ENCODE data around the gene BCL2L14.

DNA sequence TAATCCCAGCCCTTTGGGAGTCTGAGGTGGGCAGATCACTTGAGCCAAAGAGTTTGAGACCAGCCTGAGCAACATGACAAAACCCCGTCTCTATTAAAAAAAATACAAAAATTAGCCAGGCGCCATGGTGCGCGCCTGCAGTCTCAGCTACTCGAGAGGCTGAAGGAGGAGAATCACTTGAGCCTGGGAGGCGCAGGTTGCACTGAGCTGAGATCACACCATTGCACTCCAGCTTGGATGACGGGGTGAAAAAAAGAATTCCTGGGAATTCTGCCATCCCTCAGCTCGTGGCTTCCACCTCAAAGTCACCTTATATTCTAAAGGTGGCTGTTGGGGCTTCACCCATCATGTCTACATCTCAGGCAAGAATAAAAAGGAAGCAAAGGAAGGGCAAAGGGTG lies 12.9 kb downstream of the BCL2L14 start:
- no peak for TF ChIP-seq PKNOX1 (IDR thresholded peaks at IDR 0.05)
- no peak for TF ChIP-seq FOXA1 (IDR thresholded peaks at IDR 0.05)
- TF ChIP-seq L3MBTL2 (conservative IDR thresholded peaks at IDR 0.05): no peak
- TF ChIP-seq NFRKB (IDR thresholded peaks at IDR 0.05): no peak
- no peak for TF ChIP-seq CTBP1 (IDR thresholded peaks at IDR 0.05; ENCODE audit: borderline replicate concordance)
- TF ChIP-seq ELF4 (IDR thresholded peaks at IDR 0.05): no peak
- TF ChIP-seq TARDBP (IDR thresholded peaks at IDR 0.05): no peak
- TF ChIP-seq SP1 (IDR thresholded peaks at IDR 0.05): no peak
- TF ChIP-seq LEF1 (IDR thresholded peaks at IDR 0.05; ENCODE audit: borderline replicate concordance): no peak
- TF ChIP-seq HDGF (IDR thresholded peaks at IDR 0.05; ENCODE audit: borderline replicate concordance): no peak
- no peak for TF ChIP-seq ZNF384 (IDR thresholded peaks at IDR 0.05)
